Measurements from ENCODE around the gene EXOC4.

DNA sequence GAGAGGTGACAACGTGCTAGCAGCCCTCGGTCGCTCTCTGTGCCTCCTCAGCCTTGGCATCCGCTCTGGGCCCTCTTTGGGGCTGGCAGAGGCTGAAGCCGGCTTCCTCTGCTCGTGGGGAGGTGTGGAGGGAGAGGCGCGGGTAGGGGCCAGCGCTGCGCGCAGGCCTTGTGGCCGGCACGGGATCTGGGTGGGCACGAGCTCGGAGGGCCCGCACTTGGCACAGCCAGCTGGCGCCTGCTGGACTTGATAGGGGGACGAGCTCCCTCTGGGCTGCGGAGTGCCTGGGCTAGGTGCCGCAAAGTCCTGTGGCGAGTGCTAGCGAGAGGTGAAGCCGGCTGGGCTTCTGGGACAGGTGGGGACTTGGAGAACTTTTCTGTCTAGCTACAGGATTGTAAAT, 170.7 kb downstream of the EXOC4 start:
- no peak for TF ChIP-seq POLR2AphosphoS5 (IDR thresholded peaks at IDR 0.05; ENCODE audit: borderline replicate concordance, low read depth, low read length)
- TF ChIP-seq EZH2 (IDR thresholded peaks at IDR 0.05) = no peak

Data from SK-N-MC (cell line).